SU-DHL-6 (cell line): ENCODE results near the gene OSBPL2.

Source experiments
- CTCF ChIP-seq: fragments of 200-600 bp; sonication (generic); IDR thresholded peaks from one replicate; pipeline ENCODE4 v1.5.1; 2017; ENCODE audit warnings: antibody characterized with exemption, mild to moderate bottlenecking, low read length, moderate library complexity; ENCODE audit not compliant: insufficient read depth, poor library complexity, severe bottlenecking
- EZH2phosphoT487 ChIP-seq: fragments of 200-600 bp; sonication (generic), shearing (Covaris generic); conservative IDR thresholded peaks from 2 replicates; pipeline ENCODE4 v1.6.1; 2018; ENCODE audit warnings: mild to moderate bottlenecking, antibody characterized with exemption, low read length, moderate library complexity, mixed read lengths

DNA sequence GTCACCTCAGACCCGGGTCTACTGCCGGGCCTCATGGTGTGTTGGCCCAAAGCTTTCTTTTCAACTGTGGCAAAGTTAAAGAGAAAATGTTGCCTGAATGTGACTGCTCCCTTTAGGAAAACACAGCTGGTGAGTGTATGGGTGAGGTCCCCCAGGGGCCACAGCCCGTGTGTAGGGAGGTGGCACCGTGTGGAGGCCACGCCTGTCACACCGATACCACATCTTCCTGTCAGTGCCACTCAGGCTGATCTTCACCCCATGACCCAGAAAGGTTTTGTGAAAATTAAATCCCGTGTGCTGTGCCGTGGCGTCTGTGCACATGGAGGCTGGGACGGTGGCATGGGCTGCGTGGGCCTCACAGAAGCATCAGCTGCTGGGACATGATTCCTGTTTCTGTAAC, 53.8 kb downstream of the OSBPL2 start:
- TF ChIP-seq EZH2phosphoT487: no peak
- TF ChIP-seq CTCF: no peak
